Globus pallidus (tissue), 1 donor: ENCODE results near the gene ZNF770.
A peak's percentile ranks its signal among the peaks of the same experiment; 100 is the strongest.

ENCODE experiments used
- DNase-seq: peaks from one replicate; pipeline ENCODE4 v3.0.0-alpha.2; 2015; ENCODE audit warnings: low spot score

ZNF770 gene, protein sequence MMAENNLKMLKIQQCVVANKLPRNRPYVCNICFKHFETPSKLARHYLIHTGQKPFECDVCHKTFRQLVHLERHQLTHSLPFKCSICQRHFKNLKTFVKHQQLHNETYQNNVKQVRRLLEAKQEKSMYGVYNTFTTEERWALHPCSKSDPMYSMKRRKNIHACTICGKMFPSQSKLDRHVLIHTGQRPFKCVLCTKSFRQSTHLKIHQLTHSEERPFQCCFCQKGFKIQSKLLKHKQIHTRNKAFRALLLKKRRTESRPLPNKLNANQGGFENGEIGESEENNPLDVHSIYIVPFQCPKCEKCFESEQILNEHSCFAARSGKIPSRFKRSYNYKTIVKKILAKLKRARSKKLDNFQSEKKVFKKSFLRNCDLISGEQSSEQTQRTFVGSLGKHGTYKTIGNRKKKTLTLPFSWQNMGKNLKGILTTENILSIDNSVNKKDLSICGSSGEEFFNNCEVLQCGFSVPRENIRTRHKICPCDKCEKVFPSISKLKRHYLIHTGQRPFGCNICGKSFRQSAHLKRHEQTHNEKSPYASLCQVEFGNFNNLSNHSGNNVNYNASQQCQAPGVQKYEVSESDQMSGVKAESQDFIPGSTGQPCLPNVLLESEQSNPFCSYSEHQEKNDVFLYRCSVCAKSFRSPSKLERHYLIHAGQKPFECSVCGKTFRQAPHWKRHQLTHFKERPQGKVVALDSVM

DNA sequence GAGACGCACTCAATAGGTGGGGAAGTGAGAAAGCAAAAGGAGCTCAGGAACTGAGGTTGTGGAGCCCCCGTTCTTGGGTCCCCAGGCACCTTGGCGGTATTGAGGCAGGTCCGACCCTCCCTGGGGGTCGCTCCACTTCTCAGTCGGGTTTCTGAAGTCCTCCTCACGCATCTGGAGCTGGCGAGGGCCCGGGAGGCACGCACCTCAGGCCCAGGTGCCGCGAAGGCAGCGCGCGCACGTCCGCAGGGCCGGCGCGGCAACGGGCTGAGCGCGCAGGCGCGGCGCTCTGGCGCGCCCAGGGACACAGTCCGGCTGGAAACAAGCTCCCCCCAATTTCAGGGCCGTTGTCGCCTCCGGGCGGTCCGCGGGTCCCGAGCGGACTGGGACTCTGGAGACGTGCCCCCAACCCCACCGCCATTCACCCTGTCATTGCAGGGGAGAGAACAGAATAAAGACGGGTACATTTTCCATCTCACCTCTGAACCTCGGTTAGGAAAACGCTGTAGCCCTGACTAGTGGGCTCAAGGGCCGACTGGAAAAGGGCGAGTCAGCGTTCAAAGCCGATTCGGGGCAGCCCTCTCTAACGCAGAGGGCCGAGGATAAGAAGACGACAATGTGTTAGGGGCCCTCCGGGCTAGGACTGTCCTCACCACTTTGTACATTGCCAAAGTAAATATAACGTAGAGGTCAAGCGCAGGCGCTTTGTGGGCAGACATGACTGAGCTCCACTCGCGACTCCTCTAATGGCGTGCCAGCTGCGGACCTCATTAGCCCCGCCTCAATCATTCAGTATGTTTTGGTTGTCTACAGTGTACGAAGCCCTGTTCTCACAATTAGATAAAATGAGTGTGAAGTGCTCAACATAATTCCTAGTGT, at the start of gene ZNF770:
ZNF770 (minus strand) TSS at position 261 of the 876 bp plus-strand sequence. CDS start 4,853 bp downstream, outside the sequence.
- peak; percentile 77 for DNase-seq

DNA sequence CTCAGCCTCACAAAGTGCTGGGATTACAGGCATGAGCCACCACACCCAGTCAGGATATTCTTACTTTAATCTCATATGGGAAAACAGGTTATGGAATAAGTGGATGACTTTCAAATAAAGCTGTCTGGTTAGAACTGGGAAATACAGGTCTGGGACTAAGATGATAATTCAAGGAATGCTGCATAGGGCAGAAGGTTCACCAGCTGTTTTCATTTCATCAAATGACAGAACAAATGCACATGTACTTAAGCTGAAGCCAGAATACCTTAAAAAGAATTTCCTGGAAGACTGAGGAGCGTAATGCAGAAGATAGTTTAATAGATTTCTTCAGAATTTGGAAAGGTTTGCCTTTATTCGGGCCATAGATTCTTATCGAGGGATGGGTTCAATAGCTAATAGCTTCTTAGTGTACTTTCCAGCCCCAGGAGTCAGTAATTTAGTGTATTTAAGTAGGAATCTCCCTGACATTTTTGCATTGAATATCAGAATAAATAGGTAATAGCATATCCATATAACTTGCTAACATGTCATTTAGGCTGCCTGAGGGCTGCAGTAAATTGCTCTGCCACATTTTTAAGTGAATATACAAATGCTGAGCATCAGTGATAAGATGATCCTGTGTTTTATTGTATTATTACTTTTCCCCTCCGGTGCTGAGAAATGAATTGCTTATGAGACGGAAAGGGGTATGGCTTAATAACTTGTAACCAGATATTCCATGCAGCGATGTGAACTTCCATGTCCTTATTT, 40.3 kb upstream of the ZNF770 start:
- DNase-seq, result no peak

DNA sequence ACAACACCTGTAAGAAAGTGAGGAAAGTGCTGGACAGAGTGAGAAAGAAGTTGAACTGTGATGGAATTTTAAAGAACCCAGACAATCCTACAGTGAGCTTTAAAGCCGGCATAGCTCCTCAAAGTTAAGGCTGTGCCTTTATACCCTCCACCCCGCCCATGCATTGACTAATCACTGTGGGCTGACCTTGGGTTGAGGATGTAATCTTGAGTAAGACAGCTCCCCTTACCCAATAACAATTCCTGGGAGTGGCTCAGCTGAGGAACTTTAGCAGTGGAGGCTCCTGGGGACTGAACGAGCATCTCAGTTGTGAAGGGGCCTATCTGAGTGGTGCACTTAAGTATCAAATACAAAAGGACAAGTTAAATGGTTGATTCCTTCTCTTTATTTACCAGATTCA, 35.7 kb upstream of the ZNF770 start:
- no peak for DNase-seq

DNA sequence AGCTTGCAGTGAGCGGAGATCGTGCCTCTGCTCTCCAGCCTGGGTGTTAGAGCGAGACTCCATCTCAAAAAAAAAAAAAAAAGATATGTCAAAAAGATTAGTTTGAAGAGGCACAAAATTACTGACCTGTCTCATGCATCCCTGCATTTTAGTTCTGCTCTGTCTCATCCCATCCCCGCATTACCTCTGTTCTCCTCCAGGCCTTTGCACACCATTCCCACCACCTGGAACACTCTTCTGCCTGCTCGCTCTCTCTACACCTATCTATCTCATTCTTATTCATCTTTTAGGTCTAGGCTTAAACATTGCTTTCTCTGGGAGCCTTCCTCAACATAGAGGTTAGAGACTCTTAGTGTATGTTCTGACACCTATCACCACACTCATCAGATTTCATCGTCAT, 32.9 kb upstream of the ZNF770 start:
- no peak for DNase-seq

DNA sequence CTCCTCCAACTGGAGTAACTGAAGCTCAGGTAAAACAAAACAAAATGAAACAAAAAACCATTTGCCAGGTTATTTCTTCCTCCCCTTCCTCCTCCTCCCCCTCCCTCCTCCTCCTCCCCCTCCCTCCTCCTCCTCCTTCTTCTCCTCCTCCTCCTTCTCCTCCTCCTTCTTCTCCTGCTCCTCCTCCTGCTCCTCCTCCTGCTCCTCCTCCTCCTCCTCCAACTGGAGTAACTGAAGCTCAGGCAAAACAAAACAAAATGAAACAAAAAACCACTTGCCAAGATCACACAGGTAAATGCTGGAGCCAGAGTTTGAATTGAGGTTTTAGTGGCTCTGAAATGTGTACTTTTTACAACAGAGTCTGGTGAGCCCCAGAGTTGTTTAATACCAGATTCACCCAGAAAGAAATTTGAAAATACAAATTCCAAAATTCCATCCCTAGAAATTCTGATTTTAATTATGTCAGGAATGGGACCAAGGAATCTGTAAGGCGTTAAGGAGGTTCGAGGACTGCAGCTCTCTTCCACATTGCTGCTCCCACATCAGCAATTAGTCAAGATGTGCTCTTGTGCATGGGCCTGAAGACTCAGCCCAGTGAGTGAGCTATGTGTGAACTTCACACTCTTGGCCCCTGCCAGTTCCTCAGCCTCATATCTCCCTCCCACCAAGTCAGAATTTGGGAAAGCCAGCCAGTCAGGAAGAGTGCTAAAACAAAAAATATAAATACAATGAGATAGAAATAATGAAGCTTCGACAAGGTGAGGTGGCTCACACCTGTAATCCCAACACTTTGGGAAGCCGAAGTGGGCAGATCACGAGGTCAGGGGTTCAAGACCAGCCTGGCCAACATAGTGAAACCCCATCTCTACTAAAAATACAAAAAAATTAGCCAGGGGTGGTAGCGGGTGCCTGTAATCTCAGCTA, 31.6 kb upstream of the ZNF770 start:
- DNase-seq, result no peak

DNA sequence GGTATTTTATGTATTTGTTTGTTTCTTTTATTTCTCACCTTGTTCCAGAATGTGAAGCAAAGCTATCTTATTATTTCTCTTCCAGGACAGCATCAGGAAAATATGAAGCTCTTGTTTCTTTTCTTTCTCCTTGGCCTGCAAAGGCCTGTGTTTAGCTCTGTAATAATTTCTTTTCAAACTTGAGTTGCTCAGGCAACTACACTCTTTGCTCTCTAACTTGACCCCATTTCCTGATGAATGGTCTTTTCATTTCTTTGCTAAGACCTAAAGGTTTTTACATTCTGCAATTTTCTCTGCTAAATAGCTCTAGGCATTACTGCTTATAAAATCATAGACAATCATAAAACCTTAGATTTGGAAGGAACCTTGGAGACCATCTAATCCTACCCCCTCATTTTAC, 26.2 kb upstream of the ZNF770 start:
- DNase-seq, result peak; percentile 26

DNA sequence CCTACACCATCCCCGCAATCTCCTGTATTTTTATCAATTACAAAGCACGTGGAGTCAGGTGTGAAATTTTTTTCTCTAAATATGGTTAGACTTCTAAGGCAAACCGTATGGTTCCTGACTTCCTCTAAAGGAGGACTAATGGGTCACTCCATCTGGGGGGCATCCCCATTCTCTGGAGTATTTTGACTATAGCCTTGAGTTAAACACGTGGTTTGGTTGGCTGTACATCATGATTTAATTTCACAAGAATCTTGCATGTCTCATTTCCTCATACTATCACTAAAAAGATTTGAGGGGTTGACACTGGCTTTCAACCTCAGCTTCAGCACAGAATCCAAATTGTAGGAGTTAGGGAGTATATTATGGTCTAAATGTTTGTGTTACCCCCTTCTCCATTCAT, 25.3 kb upstream of the ZNF770 start:
- no peak for DNase-seq

DNA sequence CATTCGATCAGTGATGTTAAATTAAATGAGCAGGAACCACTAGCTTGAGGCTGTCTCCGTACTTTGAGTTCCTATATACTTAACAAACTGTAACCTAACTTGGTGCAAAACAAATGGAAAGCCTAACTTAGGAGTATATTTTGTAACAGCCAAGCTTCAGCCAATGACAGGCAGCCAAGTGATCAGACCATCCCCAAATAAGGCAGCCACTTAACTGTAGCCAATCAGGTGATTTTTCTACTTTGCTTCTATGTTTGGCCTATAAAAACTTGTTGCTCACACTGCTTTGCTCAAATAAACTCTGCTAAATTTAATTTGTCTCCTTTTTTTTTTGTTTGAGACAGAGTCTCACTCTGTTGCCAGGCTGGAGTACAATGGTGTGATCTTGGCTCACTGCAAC, 19.3 kb upstream of the ZNF770 start:
- no peak for DNase-seq

DNA sequence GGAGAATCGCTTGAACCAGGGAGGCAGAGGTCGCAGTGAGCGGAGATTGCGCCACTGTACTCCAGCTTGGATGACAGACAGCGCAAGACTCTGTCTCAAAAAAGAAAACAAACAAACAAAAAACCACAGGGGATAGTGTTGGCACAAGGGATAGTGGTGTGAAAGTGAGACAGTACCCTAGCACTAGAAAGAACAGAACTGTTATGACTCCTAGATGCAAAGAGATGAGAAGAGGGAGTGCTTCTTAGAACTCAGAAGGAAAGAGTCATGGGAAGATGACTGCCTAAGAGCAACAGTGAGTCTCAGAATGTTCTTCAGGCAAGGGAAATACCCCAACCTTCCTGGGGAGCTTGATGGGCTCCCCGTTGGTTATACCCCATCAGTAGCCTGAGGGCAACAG, 17.8 kb upstream of the ZNF770 start:
- DNase-seq, result no peak

DNA sequence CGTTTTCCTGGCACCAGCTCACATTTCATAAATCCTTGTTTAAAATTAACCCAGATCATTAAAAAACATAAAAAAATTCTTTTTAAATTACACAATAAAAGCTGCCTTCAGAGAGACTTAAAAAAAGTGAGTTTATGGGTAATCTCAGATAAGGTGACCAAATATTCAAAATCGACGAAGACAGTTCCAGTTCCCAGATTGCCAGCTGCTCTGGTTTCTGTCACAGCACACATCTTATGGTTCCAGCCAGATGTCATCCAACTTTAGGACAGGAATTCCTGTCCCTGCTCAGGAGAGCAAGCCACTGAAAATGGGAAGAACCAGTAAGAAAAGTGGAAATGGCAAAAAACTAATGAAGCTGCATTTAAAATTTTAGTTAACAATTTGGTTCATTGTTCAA, 15.8 kb upstream of the ZNF770 start:
- DNase-seq, result no peak

DNA sequence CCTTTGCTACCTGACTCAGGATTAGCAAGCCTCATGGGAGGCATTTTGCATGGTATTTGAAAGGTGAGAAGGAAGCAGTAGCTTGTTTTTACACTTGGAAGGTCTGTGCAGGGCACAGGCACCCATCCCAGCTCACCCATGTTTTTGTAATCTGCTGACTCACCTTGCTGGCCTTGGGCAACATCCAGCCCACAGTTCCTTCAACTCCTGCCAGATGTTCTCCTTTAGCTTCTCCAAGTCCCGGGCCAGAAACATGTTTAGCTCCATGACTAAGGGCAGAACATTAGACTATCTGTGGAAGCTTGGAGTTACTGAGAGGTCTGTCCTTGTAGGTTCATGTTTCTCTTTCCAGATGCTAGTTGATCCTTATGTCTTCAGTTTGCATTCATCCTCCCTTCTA, 12.4 kb upstream of the ZNF770 start:
- DNase-seq, result no peak

DNA sequence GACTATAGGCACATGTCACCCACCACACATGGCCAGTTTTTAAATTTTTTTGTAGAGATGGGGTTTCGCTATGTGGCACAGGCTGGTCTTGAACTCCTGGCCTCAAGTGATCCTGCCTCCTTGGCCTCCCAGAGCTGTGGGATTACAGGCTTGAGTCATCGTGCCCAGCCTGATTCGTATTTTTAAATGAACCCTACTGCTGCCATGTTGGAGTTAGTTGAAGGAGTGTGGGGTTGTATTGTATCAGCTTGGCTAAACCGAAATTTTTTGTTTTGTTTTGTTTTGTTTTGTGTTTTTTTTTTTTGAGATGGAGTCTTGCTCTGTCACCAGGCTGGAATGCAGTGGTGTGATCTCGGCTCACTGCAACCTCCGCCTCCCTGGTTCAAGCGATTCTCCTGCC, 11.8 kb upstream of the ZNF770 start:
- DNase-seq, result no peak

DNA sequence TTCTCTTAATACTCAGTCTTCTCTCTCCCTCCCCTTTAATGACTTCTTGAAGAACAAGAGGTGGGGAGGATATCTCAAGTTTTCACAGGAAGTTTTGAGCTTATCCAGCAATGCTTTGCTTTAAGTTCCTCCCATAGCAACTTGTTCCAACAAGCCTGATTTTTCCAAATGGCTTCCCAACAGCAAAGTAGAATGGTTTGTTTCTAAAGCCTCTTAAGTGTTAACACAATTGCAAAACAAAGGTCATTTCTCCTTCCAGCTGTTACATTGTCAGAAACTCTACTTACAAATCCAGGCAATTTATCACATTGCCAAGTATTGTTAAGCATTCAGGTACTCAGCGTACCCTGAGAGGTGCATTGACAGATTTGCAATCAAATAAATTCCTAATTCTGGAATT, 6.8 kb upstream of the ZNF770 start:
- no peak for DNase-seq

DNA sequence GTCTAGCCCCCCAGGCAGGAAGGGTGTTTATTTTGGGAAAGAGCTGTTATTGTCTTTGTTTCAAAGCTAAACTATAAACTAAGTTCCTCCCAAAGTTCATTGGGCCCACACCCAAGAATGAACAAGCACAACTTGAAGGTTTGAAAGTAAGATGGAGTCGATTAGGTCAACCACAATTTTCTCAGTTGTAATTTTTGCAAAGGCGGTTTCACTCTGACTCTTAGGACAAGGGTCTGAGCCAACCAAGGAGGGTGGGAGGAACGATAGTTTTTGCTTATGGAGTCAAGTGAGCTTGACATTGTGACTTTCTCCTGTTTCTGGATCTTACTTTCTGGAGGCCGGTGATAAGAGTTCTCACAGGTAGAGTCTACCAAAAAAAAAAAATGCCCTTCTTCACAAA, 5.8 kb upstream of the ZNF770 start:
- no peak for DNase-seq

DNA sequence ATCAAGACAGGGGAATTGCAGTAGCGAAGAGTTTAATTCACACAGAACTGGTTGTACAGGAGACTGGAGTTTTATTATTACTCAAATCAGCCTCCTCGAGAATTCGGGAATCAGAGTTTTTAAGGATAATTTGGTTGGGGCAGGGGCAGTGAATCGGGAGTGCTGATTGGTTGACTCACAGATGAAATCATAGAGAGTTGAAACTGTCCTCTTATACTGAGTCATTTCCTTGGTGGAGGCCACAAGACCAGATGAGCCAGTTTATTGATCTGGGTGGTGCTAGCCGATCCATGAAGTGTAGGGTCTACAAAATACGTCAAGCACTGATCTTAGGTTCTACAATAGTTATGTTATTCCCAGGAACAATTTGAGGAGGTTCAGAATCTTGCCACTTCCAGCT, 5.3 kb upstream of the ZNF770 start:
- no peak for DNase-seq

DNA sequence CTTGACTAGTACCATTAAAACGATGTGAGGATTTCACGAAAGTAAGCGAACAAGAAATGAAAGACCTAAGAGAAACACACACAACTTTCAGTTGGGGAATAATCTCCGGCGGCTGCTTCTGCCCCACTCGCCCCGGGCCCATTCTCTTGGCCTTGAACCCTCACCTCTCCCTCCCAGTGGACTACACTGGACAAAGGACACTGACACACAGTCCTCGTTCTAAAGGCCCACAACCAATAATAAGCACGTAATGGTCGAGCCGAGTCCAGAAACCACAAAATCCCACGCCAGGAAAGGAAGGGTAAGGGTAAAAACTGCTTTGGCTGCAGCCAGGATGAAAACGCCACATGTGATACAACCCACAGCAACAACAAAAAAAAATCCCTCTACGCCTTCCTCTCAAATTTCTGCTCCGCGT, 469 bp downstream of the ZNF770 start:
- no peak for DNase-seq

DNA sequence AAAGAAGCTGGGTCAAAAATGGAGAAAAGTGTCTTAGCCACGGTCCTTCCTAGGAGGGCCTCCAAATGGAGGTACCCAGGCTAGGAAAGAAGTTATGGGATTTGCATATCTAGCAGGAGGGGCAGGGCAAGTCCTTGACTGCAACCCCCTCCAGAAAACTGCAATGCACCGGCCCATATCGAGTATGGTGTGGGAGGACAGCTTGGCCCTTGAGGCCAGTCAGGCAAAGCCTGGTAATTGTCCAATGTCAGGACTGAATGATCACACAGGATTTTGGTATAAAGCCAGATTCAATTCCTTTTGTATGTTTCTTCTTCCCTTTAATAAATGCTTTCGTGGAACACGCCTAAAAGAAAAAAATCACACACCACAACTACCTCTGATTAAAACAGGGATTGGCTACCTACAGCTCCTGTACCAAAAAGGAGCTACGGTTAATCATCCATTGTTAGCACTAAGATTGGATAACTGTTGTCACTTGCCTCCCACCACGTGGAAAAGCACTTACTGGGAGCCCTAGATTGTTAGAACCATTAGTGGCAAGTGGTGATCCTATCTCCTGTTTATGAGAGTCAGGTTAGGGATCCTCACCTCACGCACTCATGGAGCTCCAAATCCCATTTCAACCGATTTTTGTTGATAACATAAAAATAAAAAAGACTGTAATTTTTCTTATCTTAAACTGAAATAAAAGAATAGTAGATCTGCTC, 1.2 kb downstream of the ZNF770 start:
- no peak for DNase-seq

DNA sequence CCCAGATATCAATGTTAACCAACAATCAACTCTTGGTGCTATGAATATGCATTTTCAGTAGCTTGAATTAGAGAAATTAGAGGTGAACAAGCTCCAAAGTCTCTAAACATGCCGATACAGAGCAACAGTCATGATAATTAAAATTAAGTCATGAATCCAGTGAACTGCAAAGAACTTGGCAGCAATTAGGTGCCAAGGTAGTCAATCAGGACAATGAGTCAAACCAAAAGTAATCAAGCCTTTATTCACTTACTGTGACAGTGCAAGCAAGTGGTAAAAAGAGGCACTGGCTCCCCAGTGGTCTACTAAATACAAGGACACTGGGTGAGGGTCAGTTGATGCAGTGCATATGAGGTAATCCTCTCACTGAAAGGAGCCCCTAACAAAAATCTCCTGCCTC, 1.8 kb downstream of the ZNF770 start:
- DNase-seq, result no peak

DNA sequence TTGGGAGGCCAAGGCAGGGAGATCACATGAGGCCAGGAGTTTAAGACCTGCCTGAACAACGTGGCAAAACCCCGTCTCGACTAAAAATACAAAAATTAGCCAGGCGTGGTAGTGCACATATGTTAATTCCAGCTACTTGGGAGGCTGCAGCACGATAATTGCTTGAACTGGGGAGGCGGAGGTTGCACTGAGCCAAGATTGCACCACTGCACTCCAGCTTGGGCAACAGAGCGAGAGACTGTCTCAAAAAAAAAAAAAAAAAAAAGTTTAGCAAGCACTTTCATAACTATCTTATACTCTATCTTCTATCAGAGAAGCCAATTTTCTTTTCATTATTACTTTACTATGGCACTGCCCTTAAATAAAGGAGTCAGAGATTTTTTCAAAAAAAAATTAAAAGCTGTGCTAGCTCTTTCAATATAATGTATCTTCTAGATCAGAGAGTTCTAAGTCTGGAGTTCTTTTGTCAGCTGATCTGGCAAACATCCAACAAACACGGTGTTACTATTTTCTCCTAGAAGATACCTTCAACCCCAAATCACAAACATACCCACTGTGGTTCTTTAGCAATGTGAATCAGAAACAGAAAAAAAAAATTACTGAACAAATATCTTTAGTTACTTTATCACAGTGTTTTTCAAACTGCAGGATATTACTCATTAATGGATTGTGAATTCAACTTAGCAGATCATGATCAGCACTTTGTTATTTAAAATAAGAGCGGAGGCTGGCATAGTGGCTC, 3.0 kb downstream of the ZNF770 start:
- DNase-seq, result no peak
